ENCODE measurements around the gene CDHR4. TPM values are rescaled to one million over a fixed set of nuclear protein-coding genes. Genes with fewer than 3 reads are reported as not detected.

CDHR4 gene
- total and polyA plus RNA-seq, 9 of the 15 experiments (the other 6 are each of a cell fraction or from before 2014, with no cell fraction given), result 0.21 TPM; not detected in 8

GRCh38 chr3:49839193-49839809 is 39.6 kb upstream of the CDHR4 start (continued):
- TF ChIP-seq REST (IDR thresholded peaks at IDR 0.05; ENCODE audit: borderline replicate concordance) (peak; percentile 87), REST (CRISPR knock-in tag; IDR thresholded peaks at IDR 0.05; ENCODE audit: low read depth) (no peak), NFIC (IDR thresholded peaks at IDR 0.05) (peak; percentile 60), MAFF (IDR thresholded peaks at IDR 0.05; ENCODE audit: low read length) (no peak), RAD21 (CRISPR knock-in tag; conservative IDR thresholded peaks at IDR 0.05 in 1 of 2, IDR thresholded peaks at IDR 0.05 in 1 of 2) (peak; percentile 86 to 88), SMC3 (conservative IDR thresholded peaks at IDR 0.05; ENCODE audit: insufficient read depth, low read depth, low read length) (peak; percentile 81), LEF1 (IDR thresholded peaks at IDR 0.05) (no peak), JUND (IDR thresholded peaks at IDR 0.05; ENCODE audit: borderline replicate concordance, low read depth, low read length) (no peak), JUND (tag; IDR thresholded peaks at IDR 0.05; ENCODE audit: borderline replicate concordance, low read depth, low read length) (no peak), PATZ1 (CRISPR knock-in tag; IDR thresholded peaks at IDR 0.05; ENCODE audit: borderline replicate concordance) (no peak)
